Measurements from ENCODE around the gene CACNA1C. TPM values are rescaled to one million over a fixed set of nuclear protein-coding genes. Genes with fewer than 3 reads are reported as not detected.

Gene CACNA1C
- total RNA-seq, 2 donors from 2014 or later: 4.4 to 10.1 TPM

DNA sequence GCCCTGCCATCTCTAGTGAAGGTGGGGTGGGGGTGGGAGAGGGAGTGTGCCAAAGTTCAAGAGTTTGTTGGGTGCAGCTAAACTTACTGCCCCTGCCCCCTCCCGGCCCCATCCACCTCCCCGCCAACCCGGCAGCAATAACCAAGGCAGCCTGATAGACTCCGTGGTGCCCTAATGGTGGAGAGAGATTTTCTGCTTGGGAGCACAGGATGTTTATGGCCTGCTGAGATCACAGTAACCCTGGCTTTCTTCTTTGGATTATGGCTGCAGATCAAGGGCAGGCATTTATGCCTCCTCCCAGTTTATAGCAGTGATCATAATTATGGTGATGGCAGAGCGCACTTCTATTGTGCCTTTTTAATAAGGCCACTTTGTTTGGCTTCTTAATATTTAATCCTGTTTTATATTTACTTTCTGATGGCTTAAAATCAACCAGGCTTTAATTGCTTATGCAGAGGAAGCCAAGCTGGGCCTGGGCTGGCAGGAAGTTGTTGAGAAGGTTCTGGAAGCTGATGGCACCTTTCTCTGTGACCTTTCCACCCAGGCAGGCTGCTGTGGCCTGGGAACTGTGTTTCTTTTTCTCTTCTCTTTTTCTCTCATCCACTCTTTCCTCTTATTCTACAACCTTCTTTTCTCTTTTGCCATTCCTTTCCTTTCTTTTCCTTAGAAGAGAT lies 485.2 kb downstream of the CACNA1C start:
- DNase-seq: no peak
- intact Hi-C loops (cut with DNase I, micrococcal nuclease): no loop called here
- peak; percentile 94 for ATAC-seq

DNA sequence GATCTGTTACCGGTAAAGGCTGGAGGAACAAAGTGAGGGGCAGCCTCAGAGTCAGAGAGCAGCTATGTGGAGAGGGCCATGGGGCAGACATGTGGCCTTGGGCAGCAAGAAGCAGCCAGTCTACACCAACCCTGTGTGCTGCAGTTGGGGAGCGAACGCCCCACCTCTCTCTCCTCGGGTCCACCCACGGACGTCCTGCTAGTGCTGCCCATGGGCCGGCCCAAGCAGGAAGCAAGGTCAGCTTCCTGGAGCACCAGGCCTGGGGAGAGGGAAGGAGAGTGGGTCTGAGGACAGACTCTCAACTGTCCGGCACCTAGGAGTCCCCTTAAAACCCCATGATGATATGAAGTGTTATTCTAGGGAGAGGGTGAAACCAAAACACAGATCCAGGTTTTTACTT lies 487.2 kb downstream of the CACNA1C start:
- ATAC-seq: no peak
- intact Hi-C loops (cut with DNase I, micrococcal nuclease): no loop called here
- no peak for DNase-seq

GRCh38 chr12:2540535-2540941 lies 487.8 kb downstream of the CACNA1C start:
- intact Hi-C loops (cut with DNase I, micrococcal nuclease): no loop called here
- DNase-seq (no peak), ATAC-seq (no peak)

DNA sequence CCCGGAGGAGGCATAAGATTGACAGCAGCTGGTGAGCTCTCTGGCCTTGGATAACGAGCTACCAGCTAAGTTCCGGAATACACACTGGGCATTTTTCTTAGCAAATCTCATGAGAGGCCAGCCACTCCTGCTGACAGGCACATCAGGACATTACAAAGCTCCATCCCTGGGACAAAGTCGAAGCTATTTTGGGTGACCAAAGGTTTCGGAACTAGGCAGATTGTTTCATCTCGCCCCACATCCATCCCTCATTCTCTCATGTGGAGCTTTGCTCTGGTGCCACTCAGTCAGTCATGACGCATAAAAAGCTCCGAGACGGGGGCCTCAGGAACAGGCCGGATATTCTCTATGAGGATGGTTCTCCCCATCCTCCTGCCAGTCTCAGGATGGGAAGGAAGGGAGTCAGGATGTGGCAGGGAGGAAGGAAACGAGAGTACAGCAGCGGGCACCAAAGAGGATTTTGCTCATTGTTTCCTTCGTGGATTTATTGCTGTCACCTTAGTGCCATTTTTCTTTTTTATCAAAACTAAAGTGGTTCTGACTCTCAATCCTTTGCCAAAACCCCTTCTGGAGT lies 488.9 kb downstream of the CACNA1C start:
- intact Hi-C loops (cut with DNase I, micrococcal nuclease): no loop called here
- ATAC-seq (no peak), DNase-seq (no peak)

GRCh38 chr12:2543801-2544200 lies 491.0 kb downstream of the CACNA1C start:
- intact Hi-C loops (cut with DNase I, micrococcal nuclease): no loop called here
- no peak for DNase-seq
- no peak for ATAC-seq

- intact Hi-C loops (cut with DNase I, micrococcal nuclease): no loop called here
- ATAC-seq: no peak
- no peak for DNase-seq
These were observed 491.4 kb downstream of the CACNA1C start for GRCh38 chr12:2544230-2544629.

- intact Hi-C loops (cut with DNase I, micrococcal nuclease): no loop called here
- DNase-seq (no peak), ATAC-seq (no peak)
These were observed 494.7 kb downstream of the CACNA1C start for GRCh38 chr12:2547273-2548044.

- ATAC-seq (no peak), DNase-seq (no peak)
- intact Hi-C loops (cut with DNase I, micrococcal nuclease): no loop called here
These were observed 495.3 kb downstream of the CACNA1C start for GRCh38 chr12:2548081-2548480.

- no peak for ATAC-seq
- intact Hi-C loops (cut with DNase I, micrococcal nuclease): no loop called here
- no peak for DNase-seq
These were observed 498.0 kb downstream of the CACNA1C start for GRCh38 chr12:2550561-2551411.

- intact Hi-C loops (cut with DNase I, micrococcal nuclease): no loop called here
- ATAC-seq: no peak
These were observed 498.7 kb downstream of the CACNA1C start for GRCh38 chr12:2551412-2551900.

DNA sequence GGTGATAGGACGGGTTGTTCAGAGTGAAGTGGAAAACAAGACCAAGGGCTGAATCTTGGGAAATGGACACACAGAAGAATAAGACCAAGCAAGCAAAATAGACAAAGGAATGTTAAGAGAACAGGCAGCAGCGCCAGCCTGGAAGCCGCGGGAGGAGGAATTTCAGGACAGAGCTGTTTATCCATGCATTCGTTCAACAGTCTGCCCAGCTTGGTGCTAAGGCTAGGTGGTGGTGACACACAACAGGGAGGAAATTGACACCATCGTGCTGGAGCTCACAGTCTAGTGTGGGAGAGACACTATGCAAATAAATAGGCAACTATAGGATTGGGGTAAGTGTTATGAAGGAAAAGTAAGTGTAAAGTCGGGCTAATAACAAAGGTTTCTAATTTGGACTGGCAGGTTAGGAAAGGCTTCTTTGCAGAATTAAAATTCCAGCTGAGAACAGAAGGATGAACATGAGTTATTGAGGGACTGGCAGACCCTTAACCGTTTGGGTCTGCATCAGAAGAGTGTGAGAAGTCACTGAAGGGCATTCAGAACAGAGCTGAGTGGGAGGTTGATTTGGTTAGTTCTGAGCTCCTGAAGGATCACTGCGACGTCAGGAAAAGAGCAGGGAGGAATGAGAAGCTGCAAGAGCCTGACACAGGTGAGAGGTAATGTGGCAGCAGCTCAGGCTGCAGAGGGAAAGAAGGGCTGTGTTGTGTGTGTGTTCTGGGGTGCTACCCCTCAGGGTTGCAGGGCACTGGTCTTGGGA lies 499.4 kb downstream of the CACNA1C start:
- ATAC-seq: no peak
- intact Hi-C loops (cut with DNase I, micrococcal nuclease): no loop called here
- no peak for DNase-seq

More at GRCh38 chr12:2551412-2551900, 498.7 kb downstream of the CACNA1C start:
- no peak for DNase-seq

DNA sequence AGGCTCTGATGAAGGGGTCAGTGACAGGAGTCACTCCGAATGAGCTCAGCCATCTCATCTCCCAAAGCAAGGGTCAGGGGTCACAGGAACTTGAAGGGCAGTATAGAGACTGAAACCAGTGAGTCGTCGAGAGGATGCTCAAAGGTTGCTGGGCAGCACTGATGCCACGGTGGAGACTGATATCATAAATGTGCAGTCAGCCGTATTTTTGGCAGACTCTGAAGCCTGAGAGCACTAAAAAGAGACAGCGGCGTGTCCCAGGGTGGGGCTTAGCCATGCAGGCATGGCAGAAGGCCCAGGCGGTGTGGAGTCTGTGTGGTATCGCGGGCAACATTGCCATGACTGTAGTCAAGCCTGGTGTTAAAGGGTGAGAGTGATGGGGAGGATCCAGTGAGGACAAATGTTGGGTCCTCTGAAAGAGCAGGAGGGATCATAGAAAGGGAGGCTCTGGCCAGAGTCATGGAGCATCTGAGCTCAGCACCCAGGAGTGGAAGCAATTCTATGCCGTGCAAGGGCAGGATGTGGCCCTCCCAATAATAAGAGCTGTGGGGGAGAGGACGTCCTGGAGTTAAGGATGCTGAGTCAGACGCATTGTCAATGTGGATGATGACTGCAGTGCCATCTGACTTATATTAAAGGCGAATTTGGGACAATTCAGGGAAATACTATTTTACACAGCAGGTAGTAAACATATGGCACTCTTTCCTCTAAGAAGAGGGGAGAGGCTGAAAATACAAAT lies 500.8 kb downstream of the CACNA1C start:
- intact Hi-C loops (cut with DNase I, micrococcal nuclease): no loop called here
- ATAC-seq: no peak
- DNase-seq: no peak

- intact Hi-C loops (cut with DNase I, micrococcal nuclease): no loop called here
- DNase-seq: no peak
- no peak for ATAC-seq
These were observed 502.8 kb downstream of the CACNA1C start for GRCh38 chr12:2555487-2556082.

GRCh38 chr12:2557597-2557996 lies 504.8 kb downstream of the CACNA1C start:
- ATAC-seq (no peak), DNase-seq (no peak)
- intact Hi-C loops (cut with DNase I, micrococcal nuclease): no loop called here

DNA sequence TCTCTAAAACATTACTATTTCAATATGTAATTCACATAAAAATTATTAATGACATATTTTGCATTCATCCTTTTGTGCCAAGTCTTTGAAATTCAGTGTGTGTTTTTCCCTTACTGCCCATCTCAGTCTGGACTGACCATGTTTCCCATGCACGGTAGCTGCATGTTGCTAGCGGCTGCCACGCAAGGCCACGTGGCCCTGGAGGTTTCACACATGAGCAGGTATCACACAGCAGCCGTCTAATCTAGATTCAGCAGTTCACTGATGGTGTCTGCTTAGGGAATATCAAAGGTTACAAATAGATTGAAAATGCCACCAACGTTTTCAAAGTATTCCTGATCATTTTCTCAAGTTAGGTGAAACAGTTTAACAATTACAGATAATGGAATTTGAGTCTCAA lies 507.1 kb downstream of the CACNA1C start:
- DNase-seq: no peak
- ATAC-seq: no peak

GRCh38 chr12:2560356-2560755 lies 507.6 kb downstream of the CACNA1C start:
- intact Hi-C loops (cut with DNase I, micrococcal nuclease): no loop called here
- ATAC-seq (no peak), DNase-seq (no peak)

More for the DNA sequence above, 507.1 kb downstream of the CACNA1C start:
- intact Hi-C loops (cut with DNase I, micrococcal nuclease): no loop called here

- DNase-seq (no peak), ATAC-seq (no peak)
- intact Hi-C loops (cut with DNase I, micrococcal nuclease): no loop called here
These were observed 508.6 kb downstream of the CACNA1C start for GRCh38 chr12:2561367-2561766.

Data from left colon (tissue), 2 donors.